Activated effector memory CD4-positive, alpha-beta T cell treated with Interleukin-2 at 50 U/mL for 16 hours (primary cell): ENCODE measurements around the gene BEND5.

Experiments
- DNase-seq: peaks from one replicate; pipeline ENCODE4 v3.0.0-alpha.2; 2020

BEND5 gene

GRCh38 chr1:48678710-48679505 lies 97.8 kb downstream of the BEND5 start:
- DNase-seq, result no peak
